Myocyte (in vitro differentiated cells): Measurements from ENCODE around the gene FKBP7. TPM values are rescaled to one million over a fixed set of nuclear protein-coding genes. Genes with fewer than 3 reads are reported as not detected.
"Not testable (repeated sequence)": the region's sequence is repeated elsewhere in the genome, so short reads cannot be mapped to it uniquely, and the experiment has no call there.

ENCODE experiments used
- DNase-seq: peaks from one replicate; pipeline ENCODE4 v3.0.0-alpha.2; 2012; ENCODE audit warnings: low read depth
- polyA plus RNA-seq: library from polyadenylated mRNA; unstranded; fragments of >200 nt; gene quantifications from one replicate; pipeline ENCODE4 v1.2.1, GENCODE V29; 2012; ENCODE audit warnings: missing spikeins
- total RNA-seq: library from RNA; depleted of rRNA; stranded (reverse); fragments of >200 nt; gene quantifications from 2 replicates; pipeline ENCODE4 v1.2.3, GENCODE V29; 2014

Gene FKBP7, protein sequence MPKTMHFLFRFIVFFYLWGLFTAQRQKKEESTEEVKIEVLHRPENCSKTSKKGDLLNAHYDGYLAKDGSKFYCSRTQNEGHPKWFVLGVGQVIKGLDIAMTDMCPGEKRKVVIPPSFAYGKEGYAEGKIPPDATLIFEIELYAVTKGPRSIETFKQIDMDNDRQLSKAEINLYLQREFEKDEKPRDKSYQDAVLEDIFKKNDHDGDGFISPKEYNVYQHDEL
- total RNA-seq = 27.2 and 32.4 TPM in 2 replicates
- polyA plus RNA-seq = 22.9 TPM

DNA sequence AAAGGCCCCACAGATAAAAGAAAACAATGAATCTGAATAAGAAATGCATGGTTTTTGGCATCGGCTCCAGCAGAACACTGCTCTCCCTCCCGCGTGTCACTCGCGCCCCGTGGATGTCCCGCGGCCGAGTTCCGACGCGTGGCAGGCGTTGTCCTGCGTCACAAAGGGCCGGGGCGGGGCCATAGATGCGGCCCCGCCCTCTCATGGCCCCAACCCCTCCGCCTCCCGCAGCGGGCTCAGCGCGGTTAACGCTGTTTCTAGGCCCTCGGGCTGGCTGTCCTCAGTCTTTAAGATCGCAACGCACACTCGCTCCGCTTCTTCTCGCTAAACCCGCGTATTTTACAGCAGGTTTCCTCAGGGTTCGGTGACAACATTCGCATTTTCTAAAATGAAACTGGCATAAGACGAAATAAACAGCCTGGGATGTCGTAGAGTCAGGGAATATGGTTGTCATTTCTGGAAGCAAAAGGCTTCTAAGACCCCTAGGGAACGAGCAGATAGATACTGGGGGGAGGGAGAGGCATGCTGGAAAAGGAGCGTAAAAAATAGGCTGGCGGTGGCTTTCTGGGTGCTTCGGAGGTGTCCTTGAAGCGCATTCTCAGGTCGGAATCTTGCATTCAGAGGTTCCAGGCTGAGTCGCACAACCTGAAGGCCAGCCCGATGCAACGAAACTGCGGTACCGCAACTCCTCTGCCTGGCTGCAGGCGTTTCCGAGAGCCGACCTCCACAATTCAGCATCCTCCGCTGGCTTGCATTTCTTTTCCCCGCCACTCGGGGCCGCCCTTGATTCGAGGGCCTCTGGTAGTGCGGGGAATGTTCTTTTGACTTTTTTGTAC, at the start of gene FKBP7:
Gene FKBP7 (minus strand): TSS at position 162 of the 836 bp plus-strand sequence. CDS start 101 bp downstream, at position 61.
- DNase-seq = peak; percentile 85

DNA sequence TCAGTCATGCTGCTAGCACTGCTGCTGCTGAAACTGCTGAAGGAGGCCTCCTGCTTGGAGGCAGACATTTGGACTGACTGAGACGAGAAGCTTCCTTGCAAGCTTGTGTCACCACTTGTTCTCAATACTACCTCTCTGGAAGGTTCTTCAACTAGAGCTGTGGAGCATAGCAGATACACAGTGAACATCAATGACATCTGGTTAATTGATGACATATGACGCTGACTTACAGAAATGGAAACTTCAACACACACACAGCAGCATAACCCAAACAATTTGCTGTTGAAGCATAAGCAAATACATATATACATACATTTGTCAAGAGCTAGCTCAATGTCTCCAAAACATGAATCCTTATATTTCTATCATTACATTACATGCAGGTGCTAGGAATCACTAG, 49.2 kb upstream of the FKBP7 start:
- DNase-seq = peak; percentile 3

DNA sequence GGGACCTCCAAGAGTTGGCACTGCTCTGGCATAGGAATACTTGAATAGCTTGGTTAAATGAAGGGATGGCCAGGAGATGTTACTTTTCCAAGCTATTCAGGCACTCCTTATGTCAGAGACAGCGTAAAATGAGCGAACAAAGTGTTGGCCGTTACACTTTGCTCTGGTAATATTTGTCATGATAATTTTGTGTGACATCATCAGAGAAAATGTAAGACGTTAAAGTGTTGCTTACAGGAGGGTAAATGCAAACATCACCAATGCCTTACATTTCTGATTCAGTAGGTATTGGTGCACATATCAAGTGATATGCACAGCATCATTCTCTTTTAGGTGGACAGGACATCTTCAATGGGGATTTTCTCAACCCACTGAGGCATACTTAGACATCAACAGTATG, 47.9 kb upstream of the FKBP7 start:
- peak; percentile 0 for DNase-seq

DNA sequence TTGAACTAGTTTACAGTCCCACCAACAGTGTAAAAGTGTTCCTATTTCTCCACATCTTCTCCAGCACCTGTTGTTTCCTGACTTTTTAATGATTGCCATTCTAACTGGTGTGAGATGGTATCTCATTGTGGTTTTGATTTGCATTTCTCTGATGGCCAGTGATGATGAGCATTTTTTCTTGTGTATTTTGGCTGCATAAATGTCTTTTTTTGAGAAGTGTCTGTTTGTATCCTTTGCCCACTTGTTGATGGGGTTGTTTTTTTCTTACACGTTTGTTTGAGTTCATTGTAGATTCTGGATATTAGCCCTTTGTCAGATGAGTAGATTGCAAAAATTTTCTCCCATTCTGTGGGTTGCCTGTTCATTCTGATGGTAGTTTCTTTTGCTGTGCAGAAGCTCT, 47.1 kb upstream of the FKBP7 start:
- not testable (repeated sequence) for DNase-seq

DNA sequence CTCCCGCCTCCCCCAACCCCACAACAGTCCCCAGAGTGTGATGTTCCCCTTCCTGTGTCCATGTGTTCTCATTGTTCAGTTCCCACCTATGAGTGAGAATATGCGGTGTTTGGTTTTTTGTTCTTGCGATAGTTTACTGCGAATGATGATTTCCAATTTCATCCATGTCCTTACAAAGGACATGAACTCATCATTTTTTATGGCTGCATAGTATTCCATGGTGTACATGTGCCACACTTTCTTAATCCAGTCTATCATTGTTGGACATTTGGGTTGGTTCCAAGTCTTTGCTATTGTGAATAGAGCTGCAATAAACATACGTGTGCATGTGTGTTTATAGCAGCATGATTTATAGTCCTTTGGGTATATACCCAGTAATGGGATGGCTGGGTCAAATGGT, 46.6 kb upstream of the FKBP7 start:
- not testable (repeated sequence) for DNase-seq

DNA sequence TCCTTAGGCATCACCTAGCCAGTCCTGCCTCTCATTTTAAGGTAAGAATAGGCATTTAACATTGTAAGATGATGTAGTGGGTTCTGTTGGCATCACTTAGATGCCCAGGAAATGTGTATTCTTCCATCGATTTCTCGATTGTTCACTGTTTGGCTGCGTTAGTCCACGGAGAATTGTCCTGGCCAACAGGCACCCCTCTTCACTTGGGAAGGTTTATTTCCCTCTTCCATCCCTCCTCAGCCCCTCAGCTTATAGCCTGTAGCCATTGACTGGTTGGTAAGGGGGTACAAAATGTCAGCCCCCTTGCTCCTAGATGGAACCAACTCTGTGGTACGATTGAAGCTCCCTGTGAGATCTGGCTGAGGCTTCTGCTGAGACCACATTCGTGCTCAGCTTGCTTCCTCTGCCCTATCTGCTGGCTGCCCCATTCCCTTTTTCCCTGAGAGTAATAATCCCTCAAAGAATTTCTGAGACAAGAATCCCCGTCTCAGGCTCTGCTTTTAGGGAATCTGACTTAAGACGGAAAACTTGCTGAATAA, 45.3 kb upstream of the FKBP7 start:
- DNase-seq = peak; percentile 28

DNA sequence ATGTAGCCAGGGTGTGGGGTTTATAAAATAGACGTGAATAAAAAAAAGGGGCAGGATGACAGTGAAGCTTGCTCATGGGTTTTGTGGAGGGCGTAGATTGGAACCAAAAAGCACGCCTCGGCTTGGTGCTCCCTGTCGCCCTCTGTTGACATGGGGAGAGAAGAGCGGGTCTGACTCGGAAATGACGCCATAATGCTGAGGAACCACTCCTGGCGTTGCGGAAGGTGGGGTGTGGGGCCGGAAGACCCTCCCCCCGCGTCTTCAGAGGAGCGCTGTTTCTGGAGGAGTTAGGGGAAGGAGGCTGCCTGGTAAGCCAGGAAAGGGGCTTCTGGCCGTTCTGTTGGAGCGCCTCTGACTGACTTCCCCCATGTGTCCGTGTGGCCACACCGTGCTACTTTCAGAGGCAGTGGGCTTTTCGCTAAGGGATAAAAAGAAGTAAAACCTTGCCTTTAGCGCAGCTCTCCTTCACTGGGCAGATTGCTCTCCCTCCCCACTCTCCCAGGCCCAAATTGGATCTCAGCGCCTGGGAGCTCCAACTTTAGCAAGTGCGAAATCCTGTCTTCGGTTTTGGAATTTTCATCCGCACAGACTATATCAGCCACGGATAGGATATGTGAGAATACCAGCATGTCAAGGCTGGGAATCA, 44.7 kb upstream of the FKBP7 start:
- DNase-seq = peak; percentile 78

DNA sequence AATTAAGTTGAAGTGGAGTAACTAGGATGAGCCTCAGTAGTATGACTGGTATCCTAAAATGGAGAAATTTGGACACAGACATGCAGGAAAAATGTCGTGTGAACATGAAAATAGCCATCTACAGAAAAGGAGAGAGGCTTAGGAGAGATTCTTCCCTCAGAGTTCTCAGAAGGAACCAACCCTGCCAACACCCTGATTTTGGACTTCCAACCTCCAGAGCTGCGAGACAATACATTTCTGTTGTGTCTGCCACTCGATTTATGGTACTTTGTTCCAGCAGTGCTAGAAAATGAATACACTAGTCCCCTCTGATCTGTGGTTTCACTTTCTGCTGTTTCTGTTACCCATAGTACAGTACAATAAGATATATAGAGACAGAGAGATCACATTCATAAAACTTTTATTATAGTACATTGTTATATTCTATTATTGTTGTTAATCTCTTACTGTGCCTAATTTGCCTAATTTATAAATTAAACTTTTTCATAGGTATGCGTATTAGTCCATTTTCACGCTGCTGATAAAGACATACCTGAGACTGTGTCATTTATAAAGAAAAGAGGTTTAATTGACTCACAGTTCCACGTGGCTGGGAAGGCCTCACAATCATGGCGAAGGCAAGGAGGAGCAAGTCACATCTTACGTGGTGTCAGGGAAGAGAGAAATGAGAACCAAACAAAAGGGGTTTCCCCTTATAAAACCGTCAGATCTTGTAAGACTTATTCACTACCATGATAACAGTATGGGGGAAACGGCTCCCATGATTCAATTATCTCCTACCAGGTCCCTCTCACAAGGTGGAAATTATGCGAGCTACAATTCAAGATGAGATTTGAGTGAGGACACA, 43.1 kb upstream of the FKBP7 start:
- DNase-seq = peak; percentile 1

DNA sequence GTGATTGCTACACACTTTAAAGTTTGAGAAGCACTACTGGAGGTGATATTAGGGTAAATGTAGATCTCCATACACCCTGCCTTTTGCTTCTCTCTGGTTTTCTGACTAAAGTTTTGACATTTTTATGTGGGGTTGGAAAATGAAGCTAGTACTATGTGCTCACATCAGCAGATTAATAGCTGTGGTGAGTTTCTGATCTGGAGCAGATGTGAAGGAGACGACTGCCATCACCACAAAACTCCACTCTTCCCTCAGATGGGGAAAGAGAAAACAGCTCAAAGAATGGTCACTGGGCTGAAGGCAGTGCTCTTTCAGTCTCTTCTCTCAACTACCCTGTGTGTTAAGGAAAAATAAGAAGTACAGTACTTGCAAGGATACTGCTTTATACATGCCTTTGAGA, 39.1 kb upstream of the FKBP7 start:
- DNase-seq = no peak

DNA sequence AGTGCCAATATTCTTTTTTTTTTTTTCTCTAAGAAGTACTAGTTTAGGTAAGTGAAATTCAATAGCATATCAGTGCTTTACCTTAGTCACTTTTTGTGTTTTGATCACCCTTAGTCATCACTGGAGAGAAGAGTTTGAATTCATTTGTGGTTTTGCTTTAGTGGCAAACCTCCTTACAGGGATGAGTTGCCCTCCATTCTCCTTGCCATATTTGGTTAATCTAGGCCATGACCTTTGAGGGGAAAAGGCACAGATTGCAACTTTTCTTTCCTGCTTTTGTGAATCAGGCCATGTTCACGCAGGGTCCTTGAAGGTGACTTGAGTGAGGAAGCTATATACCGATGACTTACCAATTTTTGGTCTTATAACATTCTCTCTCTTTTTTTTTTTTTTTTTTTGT, 36.3 kb upstream of the FKBP7 start:
- peak; percentile 50 for DNase-seq

DNA sequence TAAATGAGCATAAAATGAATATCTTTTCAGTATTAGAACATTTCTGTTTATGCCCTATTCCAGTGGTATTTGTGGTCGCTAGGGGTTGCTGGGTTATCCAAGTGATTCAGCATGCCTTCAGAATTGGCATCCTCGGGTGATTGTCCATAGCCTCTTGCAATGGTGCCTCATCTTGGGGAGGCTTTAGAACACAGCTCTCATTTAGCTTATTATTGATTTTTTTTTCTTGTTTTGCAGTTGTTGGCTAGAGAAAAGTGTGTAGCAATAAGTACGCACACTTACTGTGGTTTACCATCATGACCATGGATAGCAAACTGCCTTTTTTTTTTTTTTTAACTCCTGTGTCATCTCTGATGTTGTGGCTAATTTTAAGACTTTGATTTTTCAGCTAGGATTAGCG, 35.5 kb upstream of the FKBP7 start:
- DNase-seq = peak; percentile 57

DNA sequence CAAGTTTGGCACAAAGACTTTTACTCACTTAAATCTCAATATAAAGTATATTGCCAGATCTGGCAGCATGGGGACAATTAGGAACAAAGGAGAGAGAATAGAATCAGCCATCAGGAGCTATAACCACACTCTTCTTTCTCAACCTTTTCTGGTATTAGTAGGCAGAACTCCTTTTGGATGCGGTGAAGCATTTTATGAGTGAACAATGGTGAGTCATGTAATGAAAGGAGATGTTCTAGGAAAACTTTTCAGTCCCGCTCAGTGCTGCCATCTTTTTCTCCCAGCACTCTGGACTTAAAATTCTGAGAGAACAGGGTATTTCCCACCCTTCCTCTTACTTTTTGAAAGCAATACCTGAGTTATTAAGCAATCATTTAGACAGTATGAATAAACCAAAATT, 34.1 kb upstream of the FKBP7 start:
- DNase-seq = no peak

DNA sequence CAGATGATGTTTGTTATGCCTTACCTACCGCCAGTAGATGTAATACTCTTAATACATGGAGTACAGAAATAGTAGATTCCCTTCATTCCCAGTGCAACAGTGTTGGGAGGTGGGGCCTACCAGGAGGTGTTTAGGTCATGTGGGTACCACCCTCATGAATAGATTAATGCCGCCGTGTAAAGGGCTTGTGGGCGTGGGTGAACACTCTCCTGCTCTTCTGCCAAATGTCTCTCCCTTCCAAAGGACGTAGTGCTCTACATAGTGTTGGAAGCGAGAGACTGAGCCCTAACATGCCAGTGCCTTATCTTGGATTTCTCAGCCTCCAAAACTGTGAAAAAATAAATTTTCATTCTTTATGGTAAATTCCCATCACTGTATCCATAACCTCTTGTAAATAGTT, 32.0 kb upstream of the FKBP7 start:
- no peak for DNase-seq

DNA sequence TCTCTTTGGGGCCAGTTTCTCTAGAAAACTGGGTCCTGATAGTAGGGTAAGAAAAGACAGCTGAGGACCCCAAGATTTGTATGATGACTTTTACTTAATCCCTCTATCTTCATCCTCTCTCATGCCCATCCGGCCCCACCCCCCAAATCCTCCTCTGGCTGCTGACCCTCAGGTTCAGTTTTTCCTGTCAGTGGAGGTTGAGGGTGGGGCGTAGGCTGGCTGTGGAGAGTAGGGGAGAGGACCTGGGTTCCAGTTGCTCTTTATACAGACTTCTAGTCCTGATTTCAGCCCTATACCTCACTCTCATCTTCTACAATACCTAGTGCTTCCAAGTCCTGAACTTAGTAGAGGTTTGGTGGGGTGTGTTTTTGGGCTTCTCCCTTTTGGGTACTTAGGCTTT, 30.2 kb upstream of the FKBP7 start:
- DNase-seq = no peak

DNA sequence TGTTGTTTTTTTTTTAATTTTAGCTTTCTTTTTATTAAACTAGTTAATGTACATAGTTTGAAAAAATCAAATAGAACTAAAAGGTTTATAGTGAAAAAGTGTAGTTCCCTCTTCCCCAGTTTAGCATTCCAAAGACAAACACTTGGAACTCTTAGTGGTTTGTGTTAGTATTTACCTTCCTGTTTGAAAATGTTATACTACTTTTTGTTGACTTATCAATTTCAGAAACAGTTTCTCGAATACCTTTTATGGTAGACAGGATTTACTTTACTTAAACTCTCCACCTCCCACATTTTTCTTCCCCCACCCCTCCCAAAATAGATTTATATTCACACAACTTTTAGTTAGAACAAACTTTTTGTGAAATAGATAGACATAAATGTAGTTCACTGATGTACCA, 28.5 kb upstream of the FKBP7 start:
- no peak for DNase-seq

DNA sequence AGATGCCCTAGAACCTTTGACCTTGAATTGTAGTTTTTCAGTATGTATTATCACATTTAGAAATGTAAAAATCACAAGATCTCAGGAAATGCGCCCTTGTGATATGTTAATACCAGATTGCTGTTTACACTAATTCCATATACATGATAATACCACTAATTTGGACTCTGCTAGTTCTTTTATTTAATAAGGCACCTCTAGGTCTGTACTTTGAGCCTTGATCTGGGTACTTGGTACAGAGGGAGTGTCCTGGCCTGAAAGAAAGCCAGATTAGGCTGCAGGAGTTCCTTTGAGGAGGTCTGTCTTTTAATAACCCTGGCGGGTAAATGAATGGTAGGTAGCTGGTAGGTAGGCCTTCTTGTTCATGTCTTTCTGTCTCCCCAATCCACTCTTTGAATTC, 28.1 kb upstream of the FKBP7 start:
- no peak for DNase-seq

DNA sequence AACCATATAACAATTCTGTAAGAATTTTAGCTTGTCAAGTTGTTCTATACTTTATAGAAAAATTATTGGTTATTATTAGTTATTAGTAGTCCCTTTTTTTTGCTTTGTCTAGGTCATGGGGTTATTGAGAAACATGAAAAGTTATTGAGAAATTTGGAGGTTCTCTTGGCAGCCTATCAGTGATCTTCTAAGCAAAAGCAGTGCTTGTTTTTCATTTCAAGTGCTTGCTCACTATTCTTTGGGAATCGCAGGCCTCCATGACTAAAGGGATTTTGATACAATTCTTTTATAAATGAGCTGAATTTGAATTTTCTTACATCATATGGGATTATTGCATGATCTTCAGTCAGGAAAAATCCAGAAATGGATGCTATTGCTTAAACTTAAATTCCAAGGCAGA, 27.7 kb upstream of the FKBP7 start:
- DNase-seq = no peak

DNA sequence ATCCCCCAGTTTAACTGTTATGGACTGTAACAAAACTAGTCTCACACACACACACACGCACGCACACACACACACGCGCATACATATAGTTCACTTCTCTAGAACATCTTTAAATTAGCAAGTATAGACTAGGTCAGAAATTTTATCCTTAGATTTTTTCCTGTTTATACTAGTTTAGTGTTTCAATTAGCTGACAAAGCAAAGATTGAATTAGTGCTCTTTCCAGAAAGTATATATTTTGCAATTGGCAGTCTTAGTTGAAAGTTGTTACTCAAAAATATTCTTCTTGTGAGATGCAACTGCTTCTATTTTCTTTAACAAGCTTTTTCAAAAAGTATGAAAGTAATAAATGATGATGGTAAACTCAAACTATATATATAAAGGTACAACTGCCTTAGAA, 24.4 kb upstream of the FKBP7 start:
- no peak for DNase-seq

DNA sequence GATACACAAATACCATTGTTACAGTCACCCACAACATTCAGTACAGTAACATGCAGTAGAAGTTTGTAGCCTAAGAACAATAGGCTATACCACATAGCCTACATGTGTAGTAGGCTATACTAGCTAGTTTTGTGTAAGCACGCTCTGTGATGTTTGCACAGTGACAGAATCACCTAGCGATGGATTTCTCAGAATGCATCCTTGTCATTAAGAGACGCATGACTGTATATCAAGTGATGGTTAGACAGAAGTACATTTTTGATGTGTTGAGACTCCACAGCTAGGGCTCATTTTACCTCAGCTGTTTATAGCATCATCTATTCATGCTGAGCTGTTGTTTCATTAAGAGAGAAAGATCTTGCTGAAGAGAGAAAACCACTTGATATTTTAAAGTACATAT, 21.2 kb upstream of the FKBP7 start:
- no peak for DNase-seq

DNA sequence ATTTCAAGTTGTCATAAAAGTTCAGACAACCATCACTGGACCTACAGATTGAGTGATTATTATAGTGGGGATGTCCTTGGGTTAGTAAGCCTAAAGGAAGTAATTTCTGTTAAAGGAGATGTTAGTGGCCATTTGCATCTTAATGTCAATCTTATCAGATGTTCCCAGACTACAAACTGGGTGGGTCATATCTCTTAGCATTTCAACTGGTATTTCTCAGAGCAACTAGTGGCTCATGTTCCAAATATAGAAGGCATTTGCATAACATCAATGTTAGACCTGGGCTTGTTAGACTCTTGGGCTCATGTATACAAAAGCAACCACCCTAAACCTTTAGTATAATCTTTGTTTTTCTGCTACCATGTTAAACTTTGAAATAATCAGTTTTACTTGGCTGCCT, 19.7 kb upstream of the FKBP7 start:
- DNase-seq = peak; percentile 49

DNA sequence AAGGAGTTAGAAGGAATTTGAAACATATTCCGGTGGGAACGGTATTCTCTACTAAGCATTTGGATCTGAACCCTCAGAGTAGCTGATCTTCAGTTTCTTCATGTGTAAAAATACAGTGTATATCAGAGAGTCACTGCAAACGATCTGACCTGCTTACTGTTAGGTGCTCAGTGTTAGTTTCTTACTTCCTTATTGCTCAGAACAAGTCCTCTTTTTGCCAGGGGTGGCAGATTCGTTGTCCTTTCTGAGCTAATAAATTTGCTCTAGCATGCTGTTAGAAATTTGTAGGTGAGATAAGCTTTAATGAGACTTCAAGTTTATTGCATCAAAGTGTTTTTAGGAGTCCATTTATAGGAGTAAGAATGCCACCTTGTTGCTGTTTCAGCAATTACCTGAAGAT, 17.6 kb upstream of the FKBP7 start:
- no peak for DNase-seq
